ELF-1 (cell line): ENCODE data around the gene ADSS2.
"Not testable (repeated sequence)": the region's sequence is repeated elsewhere in the genome, so short reads cannot be mapped to it uniquely, and the experiment has no call there.

Source experiments
- DNase-seq: peaks from one replicate; pipeline ENCODE4 v3.0.0-alpha.2; 2016; ENCODE audit warnings: low read depth, low spot score

Gene ADSS2

GRCh38 chr1:244395965-244396364, 55.7 kb downstream of the ADSS2 start:
- DNase-seq = peak; percentile 29

- no peak for DNase-seq
Measured at GRCh38 chr1:244394826-244395765, 56.6 kb downstream of the ADSS2 start.

GRCh38 chr1:244394346-244394745, 57.4 kb downstream of the ADSS2 start:
- DNase-seq = no peak

GRCh38 chr1:244393604-244394176, 58.0 kb downstream of the ADSS2 start:
- no peak for DNase-seq

GRCh38 chr1:244391761-244392160, 59.9 kb downstream of the ADSS2 start:
- no peak for DNase-seq

GRCh38 chr1:244388961-244389360, 62.7 kb downstream of the ADSS2 start:
- no peak for DNase-seq

- DNase-seq = no peak
Measured at GRCh38 chr1:244387415-244387814, 64.3 kb downstream of the ADSS2 start.

GRCh38 chr1:244386595-244386994, 65.1 kb downstream of the ADSS2 start:
- no peak for DNase-seq

- no peak for DNase-seq
Measured at GRCh38 chr1:244384066-244384465, 67.6 kb downstream of the ADSS2 start.

- DNase-seq = no peak
Measured at GRCh38 chr1:244383278-244383884, 68.3 kb downstream of the ADSS2 start.

- DNase-seq = no peak
Measured at GRCh38 chr1:244381878-244382565, 69.7 kb downstream of the ADSS2 start.

- no peak for DNase-seq
Measured at GRCh38 chr1:244376126-244376525, 75.6 kb downstream of the ADSS2 start.

- DNase-seq = no peak
Measured at GRCh38 chr1:244375051-244375450, 76.7 kb downstream of the ADSS2 start.

- DNase-seq = not testable (repeated sequence)
Measured at GRCh38 chr1:244374484-244374883, 77.2 kb downstream of the ADSS2 start.

GRCh38 chr1:244371242-244372141, 80.2 kb downstream of the ADSS2 start:
- DNase-seq = no peak

- no peak for DNase-seq
Measured at GRCh38 chr1:244370060-244370637, 81.6 kb downstream of the ADSS2 start.

- peak; percentile 95 for DNase-seq
Measured at GRCh38 chr1:244369256-244370057, 82.3 kb downstream of the ADSS2 start.

GRCh38 chr1:244368279-244368678, 83.4 kb downstream of the ADSS2 start:
- DNase-seq = no peak

GRCh38 chr1:244367399-244368114, 84.2 kb downstream of the ADSS2 start:
- no peak for DNase-seq
